Inflammatory macrophage treated with lipopolysaccharide for 1 hour (primary cell): ENCODE measurements around the gene ARHGAP29.
"Not testable (repeated sequence)": the region's sequence is repeated elsewhere in the genome, so short reads cannot be mapped to it uniquely, and the experiment has no call there.

ENCODE experiments used
- DNase-seq, 2 donors: peaks; one replicate each; pipeline ENCODE4 v3.0.0-alpha.2; 2020 to 2022

Gene ARHGAP29

GRCh38 chr1:94231746-94232145, 5.6 kb downstream of the ARHGAP29 start:
- DNase-seq = no peak

- no peak for DNase-seq
These were observed 6.5 kb downstream of the ARHGAP29 start for GRCh38 chr1:94230920-94231319.

GRCh38 chr1:94228640-94229375, 8.6 kb downstream of the ARHGAP29 start:
- DNase-seq = no peak

GRCh38 chr1:94227624-94228023, 9.8 kb downstream of the ARHGAP29 start:
- DNase-seq = no peak

GRCh38 chr1:94225845-94226244, 11.5 kb downstream of the ARHGAP29 start:
- DNase-seq = no peak

GRCh38 chr1:94218332-94218731, 19.1 kb downstream of the ARHGAP29 start:
- no peak for DNase-seq

- no peak for DNase-seq
These were observed 21.4 kb downstream of the ARHGAP29 start for GRCh38 chr1:94215955-94216354.

- DNase-seq = no peak
These were observed 27.4 kb downstream of the ARHGAP29 start for GRCh38 chr1:94209982-94210381.

- DNase-seq = no peak
These were observed 28.0 kb downstream of the ARHGAP29 start for GRCh38 chr1:94209425-94209824.

- DNase-seq = no peak
These were observed 29.7 kb downstream of the ARHGAP29 start for GRCh38 chr1:94207695-94208094.

GRCh38 chr1:94205639-94206038, 31.7 kb downstream of the ARHGAP29 start:
- DNase-seq = no peak

- DNase-seq = no peak
These were observed 35.1 kb downstream of the ARHGAP29 start for GRCh38 chr1:94202241-94202640.

- no peak for DNase-seq
These were observed 38.0 kb downstream of the ARHGAP29 start for GRCh38 chr1:94199398-94199797.

- no peak for DNase-seq
These were observed 43.1 kb downstream of the ARHGAP29 start for GRCh38 chr1:94194079-94194865.

- DNase-seq = no peak
These were observed 44.3 kb downstream of the ARHGAP29 start for GRCh38 chr1:94193128-94193527.

GRCh38 chr1:94191216-94191615, 46.2 kb downstream of the ARHGAP29 start:
- DNase-seq = no peak

- DNase-seq = no peak
These were observed 50.4 kb downstream of the ARHGAP29 start for GRCh38 chr1:94186946-94187345.

GRCh38 chr1:94183197-94183815, 54.1 kb downstream of the ARHGAP29 start:
- DNase-seq = no peak

- no peak for DNase-seq
These were observed 55.2 kb downstream of the ARHGAP29 start for GRCh38 chr1:94182191-94182590.

- no peak for DNase-seq
These were observed 56.7 kb downstream of the ARHGAP29 start for GRCh38 chr1:94180650-94181049.

- DNase-seq = no peak
These were observed 58.5 kb downstream of the ARHGAP29 start for GRCh38 chr1:94178901-94179300.

GRCh38 chr1:94169126-94169525, 68.3 kb downstream of the ARHGAP29 start:
- no peak for DNase-seq

- no peak for DNase-seq
These were observed 71.5 kb downstream of the ARHGAP29 start for GRCh38 chr1:94165843-94166242.

GRCh38 chr1:94164885-94165284, 72.5 kb downstream of the ARHGAP29 start:
- not testable (repeated sequence) for DNase-seq
